NCI-H526 treated with DMSO at 0.1 percent for 48 hours (cell line): ENCODE results near the gene USHBP1.

ENCODE experiments used
- DNase-seq: peaks from one replicate; lab custom pipeline; 2025; lab: John Stamatoyannopoulos, UW

Gene USHBP1

GRCh38 chr19:17262557-17262956, 2.0 kb downstream of the USHBP1 start:
- no peak for DNase-seq

- peak; percentile 34 for DNase-seq
These were observed 3.7 kb downstream of the USHBP1 start for GRCh38 chr19:17260842-17261325.

DNA sequence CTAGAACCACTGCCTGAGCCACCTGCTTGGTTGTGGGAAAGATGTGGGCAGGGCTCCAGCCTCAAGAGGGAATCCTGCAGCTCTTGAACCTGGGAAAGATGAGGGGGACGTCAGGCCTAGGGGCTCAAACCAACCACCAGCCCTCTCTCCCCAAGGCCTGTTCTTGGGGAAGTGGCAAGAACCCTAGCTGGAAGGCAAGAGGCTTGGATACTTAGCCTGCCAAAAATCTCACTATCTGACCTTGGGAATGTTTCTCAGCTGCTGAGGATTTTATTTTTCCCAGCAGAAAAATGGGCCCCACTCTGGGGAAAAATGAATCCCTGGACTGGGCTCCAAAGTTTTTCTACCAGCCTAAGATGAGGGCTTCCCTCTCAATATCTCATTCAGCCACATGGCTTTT, 4.6 kb downstream of the USHBP1 start:
- DNase-seq, result no peak

GRCh38 chr19:17259118-17259780, 5.3 kb downstream of the USHBP1 start:
- no peak for DNase-seq

GRCh38 chr19:17256130-17256529, 8.4 kb downstream of the USHBP1 start:
- no peak for DNase-seq

- DNase-seq, result no peak
These were observed 9.4 kb downstream of the USHBP1 start for GRCh38 chr19:17255150-17255621.

- no peak for DNase-seq
These were observed 9.9 kb downstream of the USHBP1 start for GRCh38 chr19:17254636-17255035.

GRCh38 chr19:17249887-17250548, 14.5 kb downstream of the USHBP1 start:
- DNase-seq, result no peak

DNA sequence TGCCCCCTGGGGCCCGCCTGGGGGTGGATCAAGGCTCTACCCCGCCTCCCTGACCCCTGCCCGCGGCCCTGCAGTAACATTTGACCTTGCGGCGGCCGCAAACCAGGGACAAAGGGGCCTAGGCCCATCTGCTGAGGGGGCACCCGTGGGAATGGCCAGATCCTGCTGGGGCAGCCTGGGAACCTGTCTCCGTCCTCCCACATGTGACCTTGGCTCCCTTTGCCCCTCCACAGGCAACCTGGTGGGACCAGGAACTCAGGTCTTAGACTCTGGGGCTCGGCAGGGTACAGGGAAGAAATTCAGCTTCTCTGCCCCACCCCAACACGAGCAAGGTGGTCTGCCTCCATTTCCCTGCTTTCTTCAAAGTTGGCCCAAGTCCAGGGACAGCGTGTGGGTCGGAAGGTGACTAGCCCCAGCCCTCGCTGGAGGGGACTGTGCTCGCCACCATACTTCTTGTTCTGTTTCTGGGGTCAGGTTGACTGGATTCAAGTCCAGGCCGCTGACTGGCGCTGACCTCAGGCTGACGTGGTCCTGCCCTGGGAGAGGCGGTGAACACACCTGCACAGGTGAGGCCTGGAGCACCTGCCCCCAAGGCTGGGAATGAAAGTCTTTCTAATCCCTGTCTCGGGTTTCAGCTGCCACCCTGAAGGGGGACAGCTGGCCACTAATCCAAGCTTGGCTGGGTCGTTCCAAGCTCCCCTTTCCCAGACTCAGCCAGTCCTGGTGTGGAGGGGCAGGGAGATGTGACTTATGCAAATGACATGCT, 16.4 kb downstream of the USHBP1 start:
- DNase-seq, result no peak

DNA sequence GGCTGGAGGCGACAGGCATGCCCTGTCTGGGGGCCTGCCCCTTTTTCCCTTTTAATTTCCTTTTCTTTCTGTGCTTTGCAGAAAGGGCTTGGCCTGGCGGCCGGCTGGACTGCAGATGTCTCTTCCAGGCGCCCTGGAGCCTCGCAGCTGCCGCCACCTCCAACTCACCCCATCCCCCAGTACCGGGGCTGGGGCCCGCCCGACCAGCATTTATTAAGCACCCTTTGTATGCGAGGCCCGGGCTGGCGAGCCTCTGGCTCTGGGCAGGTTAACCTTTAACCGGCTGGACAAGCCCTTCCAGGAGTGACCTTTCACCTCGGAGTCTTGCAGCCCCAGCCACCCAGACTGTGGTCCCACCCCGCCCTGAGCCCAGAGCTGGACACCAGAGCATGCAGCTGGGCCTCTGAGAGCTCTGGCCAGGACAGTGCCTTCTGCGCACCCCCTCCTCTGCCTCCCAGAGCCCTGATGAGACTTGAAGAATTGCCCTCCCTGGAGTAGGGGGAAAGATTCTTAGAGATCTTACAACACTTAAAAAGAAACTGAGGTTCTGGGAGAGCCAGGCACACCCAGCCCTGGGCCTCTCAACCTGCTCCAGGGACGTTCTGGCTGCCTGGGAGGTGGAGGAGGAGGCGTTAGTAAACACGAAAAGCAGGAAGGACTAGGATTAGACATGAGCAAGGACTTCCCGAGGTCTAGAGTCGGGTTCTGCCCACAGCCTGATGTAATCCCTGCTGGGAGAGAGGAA, 17.7 kb downstream of the USHBP1 start:
- DNase-seq, result no peak

- DNase-seq, result no peak
These were observed 19.0 kb downstream of the USHBP1 start, which contains the start of gene NR2F6 for GRCh38 chr19:17245535-17245984. NR2F6 (minus strand) TSS chr19:17245919; CDS start chr19:17245220, 699 bp downstream.

GRCh38 chr19:17244618-17245534, 19.7 kb downstream of the USHBP1 start:
- DNase-seq, result no peak

DNA sequence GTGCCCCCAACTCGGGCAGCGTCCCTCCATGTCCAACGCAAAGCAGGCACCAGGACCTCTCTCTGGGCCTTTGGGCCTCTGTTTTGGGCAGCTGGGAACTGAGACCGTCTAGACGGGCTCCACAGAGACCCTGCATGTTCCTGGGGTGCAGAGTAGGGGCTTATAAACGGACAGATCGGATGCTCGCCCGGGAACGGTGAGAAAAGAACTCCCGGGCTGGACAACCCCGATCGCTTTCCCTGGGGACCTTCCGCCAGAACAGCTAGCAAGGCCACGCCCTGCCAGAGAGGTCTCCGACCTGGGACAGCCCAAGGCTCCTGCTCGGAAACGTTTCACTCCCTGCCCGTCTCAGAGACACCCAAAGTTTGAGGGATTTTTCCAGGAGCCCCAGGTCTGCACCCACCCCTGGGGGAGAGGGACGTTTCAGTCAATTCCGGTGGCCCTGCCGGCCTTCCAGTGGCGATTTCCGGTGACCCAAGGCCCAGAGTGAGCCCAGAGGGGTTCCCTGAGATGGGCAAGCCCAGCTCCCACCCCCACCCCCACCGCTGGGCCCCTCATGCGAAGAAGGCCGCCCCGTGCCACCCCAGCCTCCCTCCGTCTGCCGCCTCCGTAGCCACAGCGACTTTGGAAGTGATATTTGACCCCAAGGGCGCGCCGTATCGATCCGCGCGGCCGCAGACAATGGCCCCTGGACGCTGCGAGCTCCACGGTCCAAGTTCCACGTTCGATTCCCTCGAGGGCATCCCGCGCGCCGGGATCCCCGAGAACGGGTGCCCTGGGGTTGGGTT, 20.5 kb downstream of the USHBP1 start:
- DNase-seq, result no peak

DNA sequence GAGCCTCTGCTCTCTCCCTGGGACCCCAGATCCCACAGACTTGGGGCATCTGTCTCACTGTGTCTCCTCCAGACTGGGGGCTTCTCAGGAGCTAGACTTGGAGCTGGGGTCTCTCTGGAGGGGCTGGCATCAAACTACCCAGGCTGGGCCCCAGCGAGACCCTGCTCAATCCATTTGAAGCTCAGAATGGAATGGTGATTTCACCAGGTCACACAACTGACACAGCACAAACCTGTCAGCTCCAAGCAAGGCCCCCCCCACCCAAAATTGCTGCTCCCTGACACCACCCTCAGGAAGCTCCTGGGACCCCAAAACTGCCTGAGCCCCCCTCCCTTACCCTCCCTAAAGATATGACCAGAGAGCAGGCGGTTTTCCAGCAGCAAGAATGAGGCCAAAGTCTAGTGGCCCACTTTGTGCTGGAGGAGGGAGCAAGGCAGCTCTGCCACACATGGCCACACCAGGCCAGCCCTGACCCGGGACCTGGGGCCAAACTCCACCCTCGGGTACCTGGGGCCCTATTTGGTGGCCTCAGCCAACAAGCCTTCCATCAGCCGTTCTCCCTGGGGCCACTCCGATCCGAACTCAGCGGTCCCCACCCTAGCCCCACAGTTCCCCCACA, 21.2 kb downstream of the USHBP1 start:
- DNase-seq, result no peak

GRCh38 chr19:17242431-17243208, 21.9 kb downstream of the USHBP1 start:
- DNase-seq, result no peak

DNA sequence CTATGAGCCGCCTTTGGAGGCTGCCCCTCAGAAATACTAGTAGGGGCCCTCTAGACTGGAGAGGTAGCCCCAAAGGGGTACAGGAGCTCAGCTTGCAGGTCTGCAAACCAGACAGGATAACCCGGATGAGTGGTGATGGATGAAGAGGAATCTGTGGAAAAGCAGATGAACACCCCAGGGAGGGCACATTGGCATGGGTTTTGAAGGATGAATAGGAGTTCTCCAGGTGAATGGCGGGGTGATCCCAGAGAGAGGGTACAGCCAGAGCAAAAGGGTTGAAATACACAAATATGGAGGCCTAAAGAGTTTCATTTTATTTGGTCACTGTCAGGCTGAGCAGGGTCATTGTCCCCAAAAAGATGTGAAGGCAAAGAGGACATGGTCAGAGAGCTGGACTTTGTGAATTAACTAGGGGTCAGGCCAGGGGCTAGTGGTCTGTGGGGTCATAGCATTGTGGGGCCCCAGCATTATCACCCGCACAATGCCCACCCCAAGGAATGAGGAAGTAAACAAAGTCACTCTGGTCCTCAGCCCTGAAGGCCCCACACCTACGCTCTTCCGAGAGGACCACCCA, 23.6 kb downstream of the USHBP1 start:
- no peak for DNase-seq

GRCh38 chr19:17240062-17240752, 24.3 kb downstream of the USHBP1 start:
- no peak for DNase-seq
